NCI-H1092 treated with DMSO at 0.1 percent for 48 hours (cell line): ENCODE results near the gene GRIN2C.
"Not testable (repeated sequence)": the region's sequence is repeated elsewhere in the genome, so short reads cannot be mapped to it uniquely, and the experiment has no call there.

Experiments
- DNase-seq: peaks from one replicate; lab custom pipeline; 2025; lab: John Stamatoyannopoulos, UW

Gene GRIN2C

GRCh38 chr17:74879308-74879707 lies 19.6 kb upstream of the GRIN2C start:
- DNase-seq: no peak

GRCh38 chr17:74878658-74879057 lies 19.0 kb upstream of the GRIN2C start:
- DNase-seq: no peak

- DNase-seq: no peak
Measured at GRCh38 chr17:74877592-74878548, 18.2 kb upstream of the GRIN2C start.

GRCh38 chr17:74875977-74876593 lies 16.4 kb upstream of the GRIN2C start:
- no peak for DNase-seq

- DNase-seq: no peak
Measured at GRCh38 chr17:74875155-74875976, 15.7 kb upstream of the GRIN2C start.

GRCh38 chr17:74874615-74875037 lies 14.9 kb upstream of the GRIN2C start:
- no peak for DNase-seq

GRCh38 chr17:74873874-74874614 lies 14.4 kb upstream of the GRIN2C start:
- DNase-seq: peak; percentile 43

GRCh38 chr17:74873037-74873873 lies 13.6 kb upstream of the GRIN2C start:
- DNase-seq: peak; percentile 100

- DNase-seq: no peak
Measured at GRCh38 chr17:74872313-74873036, 12.8 kb upstream of the GRIN2C start, which contains the start of gene FDXR. Gene FDXR, minus strand, starts transcription at chr17:74872994. Its CDS starts 50 bp downstream, at chr17:74872944.

GRCh38 chr17:74871356-74872076 lies 11.8 kb upstream of the GRIN2C start:
- no peak for DNase-seq

GRCh38 chr17:74870512-74870911 lies 10.8 kb upstream of the GRIN2C start:
- DNase-seq: no peak

GRCh38 chr17:74870028-74870427 lies 10.3 kb upstream of the GRIN2C start:
- not testable (repeated sequence) for DNase-seq

- DNase-seq: no peak
Measured at GRCh38 chr17:74868908-74869255, 9.2 kb upstream of the GRIN2C start.

- no peak for DNase-seq
Measured at GRCh38 chr17:74868251-74868907, 8.7 kb upstream of the GRIN2C start.

GRCh38 chr17:74866198-74866835 lies 6.6 kb upstream of the GRIN2C start:
- DNase-seq: no peak

GRCh38 chr17:74865504-74866197 lies 6.0 kb upstream of the GRIN2C start:
- DNase-seq: no peak

GRCh38 chr17:74864866-74865395 lies 5.2 kb upstream of the GRIN2C start:
- peak; percentile 40 for DNase-seq
